GM19467 (cell line): ENCODE data around the gene CHKA.

ENCODE experiments used
- ATAC-seq: cut with Tn5 transposase; IDR thresholded peaks from one replicate; pipeline ENCODE4 v1.9.1; 2021; ENCODE audit warnings: mild to moderate bottlenecking, moderate library complexity; ENCODE audit not compliant: unreplicated experiment

Gene CHKA

GRCh38 chr11:68036141-68036716, 85.0 kb downstream of the CHKA start:
- no peak for ATAC-seq

- no peak for ATAC-seq
These were observed 85.8 kb downstream of the CHKA start for GRCh38 chr11:68035266-68035876.

DNA sequence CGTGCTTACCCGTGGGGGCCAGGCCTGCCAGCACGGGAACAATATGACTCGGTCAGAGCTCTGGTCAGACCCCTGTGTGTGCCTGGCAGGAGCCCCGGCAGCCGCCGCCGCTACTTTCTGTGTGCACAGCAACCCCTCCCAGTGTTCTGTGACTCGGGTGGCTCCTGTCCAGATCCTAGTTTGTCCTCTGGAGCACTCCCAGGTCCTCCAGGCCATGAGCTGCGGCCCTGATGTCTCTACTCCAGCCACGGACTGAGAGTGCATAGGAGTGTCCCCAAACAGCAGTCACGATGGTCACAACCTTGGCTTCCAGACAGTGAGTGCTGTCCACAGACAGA, 87.5 kb downstream of the CHKA start:
- ATAC-seq: no peak

DNA sequence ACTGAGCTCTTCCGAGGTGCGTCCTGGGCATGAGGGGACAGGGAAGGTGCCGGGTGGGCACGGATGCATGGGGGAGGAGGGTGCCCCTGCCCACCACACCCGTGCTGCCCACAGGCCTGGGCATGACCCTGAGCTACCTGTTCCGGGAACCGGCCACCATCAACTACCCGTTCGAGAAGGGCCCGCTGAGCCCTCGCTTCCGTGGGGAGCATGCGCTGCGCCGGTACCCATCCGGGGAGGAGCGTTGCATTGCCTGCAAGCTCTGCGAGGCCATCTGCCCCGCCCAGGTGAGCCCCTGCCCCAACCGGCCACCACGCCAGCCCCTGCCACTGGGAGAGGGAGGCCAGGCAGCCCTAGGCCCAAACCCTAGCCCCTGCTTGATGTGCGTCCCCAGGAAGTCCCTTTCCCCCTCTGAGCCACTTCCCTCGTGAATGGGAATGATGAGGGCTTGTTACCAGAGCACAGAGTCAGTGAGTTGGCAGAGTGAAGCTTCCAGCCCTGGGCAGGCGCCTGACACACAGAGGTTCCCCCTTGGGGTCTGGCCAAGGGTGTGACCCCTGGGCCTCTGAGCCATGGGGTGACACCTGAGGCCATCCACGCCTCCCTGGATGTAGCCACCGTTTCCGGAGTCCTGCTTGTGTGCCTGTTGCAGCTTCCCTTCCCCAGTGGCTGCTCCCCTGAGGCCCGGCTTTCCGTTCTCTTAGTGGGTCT, 88.0 kb downstream of the CHKA start:
- no peak for ATAC-seq

DNA sequence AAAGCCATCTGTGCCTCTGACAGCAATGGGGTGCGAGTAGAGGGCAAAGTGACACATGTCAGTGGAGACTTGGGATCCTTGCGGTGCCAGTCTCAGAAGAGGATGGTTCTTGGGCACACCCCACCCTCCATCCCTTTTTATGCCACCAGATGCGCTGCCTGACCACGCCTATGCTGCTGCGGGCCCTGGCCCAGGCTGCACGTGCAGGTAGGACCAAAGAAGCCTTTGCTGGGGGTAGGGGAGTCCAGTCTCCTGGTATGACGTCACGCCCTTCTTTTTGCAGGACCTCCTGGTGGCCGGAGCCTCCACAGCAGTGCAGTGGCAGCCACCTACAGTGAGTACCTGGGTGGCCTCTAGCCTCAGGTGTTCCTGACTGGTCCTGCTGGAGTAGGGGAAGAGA, 89.2 kb downstream of the CHKA start:
- ATAC-seq: no peak

DNA sequence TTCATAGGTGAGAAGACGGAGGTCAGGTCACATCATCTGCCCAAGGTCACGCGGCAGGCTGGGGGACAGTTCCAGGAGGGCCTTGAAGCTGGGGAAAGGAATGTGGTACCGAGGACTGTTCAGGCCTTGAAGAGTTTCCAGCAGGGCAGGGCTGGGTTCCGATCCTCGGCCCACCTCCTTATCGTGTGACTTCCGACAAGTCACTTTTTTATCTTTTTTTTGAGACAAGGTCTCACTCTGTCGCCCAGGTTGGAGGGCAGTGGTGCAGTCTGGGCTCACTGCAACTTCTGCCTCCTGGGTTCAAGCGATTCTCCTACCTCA, 90.1 kb downstream of the CHKA start:
- no peak for ATAC-seq

DNA sequence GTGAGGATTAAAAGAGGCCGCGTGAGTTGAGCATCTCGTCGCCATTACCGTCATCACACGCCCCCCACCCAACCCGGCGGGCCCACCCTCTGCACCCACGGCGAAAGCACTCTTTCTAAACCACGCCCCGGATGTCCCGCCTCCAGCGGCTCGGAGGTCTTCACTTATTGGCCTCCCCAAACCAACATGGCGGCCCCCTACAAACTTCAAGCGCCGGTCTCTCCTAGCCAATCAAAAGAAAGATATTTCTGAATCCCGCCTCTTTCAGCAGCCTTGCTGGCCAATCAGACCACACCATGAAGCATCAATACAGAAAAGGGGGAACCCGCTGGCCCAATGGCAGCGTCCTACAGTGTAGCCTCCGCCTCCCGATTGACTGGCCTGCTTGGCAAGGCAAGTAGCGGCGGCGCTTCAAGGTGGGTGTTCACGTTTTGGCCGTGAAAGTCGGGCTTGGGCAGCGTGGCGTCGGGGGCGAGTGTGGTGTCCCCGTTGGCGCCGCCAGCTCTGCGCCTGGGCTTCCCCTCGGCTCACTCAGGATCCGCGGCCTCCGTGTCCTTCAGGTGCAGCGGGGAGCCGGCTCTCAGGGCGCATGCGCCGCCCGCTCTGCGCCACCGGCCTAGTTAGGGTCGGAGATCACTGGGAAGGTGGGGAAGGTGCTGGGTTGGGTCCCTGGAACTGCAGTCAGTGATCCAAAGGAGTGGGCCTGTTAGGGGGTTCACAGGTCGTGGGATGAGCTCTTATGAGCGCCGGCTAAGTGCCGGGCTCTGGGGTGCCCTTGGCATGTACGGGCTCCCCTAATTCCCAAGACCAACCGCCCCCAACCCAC, 90.7 kb downstream of the CHKA start, which contains the start of gene NDUFS8:
Gene NDUFS8, plus strand, starts transcription at position 364 of the 826 bp plus-strand sequence. CDS start 1,471 bp downstream, outside the sequence.
- ATAC-seq: peak; percentile 85

GRCh38 chr11:68028802-68029545, 92.2 kb downstream of the CHKA start:
- ATAC-seq: no peak

- ATAC-seq: no peak
These were observed 93.5 kb downstream of the CHKA start for GRCh38 chr11:68027667-68028066.

DNA sequence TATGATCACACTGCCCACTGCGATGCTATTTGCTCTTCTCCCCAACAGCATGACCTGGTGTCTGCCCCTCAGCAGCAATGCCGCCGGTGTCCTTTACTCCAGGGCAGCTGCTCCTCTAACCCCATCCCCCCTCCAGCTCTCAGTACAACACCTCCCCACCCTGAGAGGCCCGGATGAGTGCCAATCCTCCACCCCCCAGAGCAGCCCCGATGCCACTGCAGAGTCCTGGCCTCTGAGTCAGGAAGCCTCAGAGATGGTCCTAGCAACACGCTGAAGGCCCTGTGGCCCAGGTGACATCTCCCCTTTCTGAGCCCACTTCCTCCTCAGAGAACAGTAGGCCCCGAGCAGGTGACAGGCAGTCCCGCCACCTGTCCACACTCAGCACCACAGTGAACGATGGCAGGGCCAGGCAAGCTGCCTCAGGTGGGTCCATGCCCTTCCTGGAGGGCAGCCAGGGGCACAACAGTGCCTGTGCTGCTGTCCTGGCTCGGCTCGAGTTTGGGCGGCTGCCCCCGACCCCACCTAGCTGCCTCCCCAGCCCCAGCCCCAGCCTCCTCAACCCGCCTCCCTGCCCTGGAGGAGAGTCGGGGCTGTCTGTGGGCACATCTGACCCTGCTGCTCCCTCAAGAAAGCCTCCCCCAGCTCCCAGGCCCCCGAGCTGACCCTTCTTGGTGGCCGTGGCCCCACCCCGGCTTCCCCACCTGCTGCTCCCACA, 94.6 kb downstream of the CHKA start:
- ATAC-seq: no peak

- no peak for ATAC-seq
These were observed 96.1 kb downstream of the CHKA start for GRCh38 chr11:68025047-68025446.

DNA sequence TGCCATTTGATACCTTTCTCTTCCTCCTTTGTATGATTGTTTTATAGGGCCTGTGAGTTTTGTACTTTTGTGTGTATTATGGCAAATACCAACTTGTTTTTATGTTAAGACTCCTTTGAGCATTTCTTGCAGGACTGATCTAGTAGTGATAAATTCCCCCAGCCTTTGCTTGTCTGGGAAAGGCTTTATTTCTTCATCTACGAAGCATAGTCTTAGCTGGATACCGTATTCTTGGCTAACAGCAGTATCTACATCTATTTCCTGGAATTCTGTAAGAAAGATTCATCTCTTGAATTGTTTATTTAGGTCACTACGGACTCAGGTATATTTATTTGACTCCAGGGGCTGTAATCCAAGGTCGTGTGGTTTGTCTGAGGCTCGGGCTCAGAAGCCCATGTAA, 96.7 kb downstream of the CHKA start:
- ATAC-seq: no peak

GRCh38 chr11:68022531-68022930, 98.7 kb downstream of the CHKA start:
- ATAC-seq: no peak

- ATAC-seq: no peak
These were observed 99.9 kb downstream of the CHKA start for GRCh38 chr11:68021167-68021787.

- ATAC-seq: no peak
These were observed 100.6 kb downstream of the CHKA start for GRCh38 chr11:68020575-68020974.

GRCh38 chr11:68019486-68019885, 101.7 kb downstream of the CHKA start:
- ATAC-seq: no peak

- ATAC-seq: no peak
These were observed 102.4 kb downstream of the CHKA start for GRCh38 chr11:68018730-68019190.

DNA sequence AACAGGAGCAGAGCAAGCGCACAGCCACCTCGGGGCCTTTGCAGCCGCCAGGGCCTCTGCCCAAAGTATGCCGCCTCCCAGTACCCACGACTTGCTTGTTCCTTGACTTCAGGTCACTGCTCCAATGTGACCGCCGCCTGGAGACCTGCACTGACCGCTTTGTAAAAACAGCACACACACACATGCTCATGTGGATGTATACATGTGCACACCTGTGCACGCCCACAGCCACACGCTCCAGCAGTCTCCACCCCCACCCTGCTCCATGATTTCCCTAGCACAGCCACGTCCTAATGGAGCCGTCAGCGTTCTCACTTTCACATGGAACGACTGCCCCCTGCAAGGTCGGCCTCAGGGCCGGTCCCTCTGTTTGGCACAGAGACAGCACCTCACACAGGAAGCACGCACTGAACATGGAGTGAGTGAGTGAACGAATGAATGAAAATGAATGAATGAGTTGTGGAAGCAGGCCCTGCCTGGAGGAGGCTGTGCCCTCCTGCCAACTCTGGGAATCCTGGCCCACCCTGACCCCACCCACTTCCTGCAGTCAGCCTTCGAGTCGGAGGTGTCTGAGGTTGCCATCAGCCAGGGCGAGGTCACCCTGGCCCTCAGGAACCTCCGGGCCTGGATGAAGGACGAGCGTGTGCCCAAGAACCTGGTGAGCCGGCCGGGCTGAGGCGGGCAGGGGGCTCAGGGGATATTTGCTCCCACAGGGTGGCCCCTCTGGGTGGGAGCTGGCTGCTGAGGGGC, 103.0 kb downstream of the CHKA start:
- ATAC-seq: no peak
